ENCODE results near the gene TLE5. TPM values are rescaled to one million over a fixed set of nuclear protein-coding genes. Genes with fewer than 3 reads are reported as not detected.

TLE5 gene
- total and polyA plus RNA-seq, 9 of the 15 experiments (the other 6 are each of a cell fraction or from before 2014, with no cell fraction given): 2.0 to 347 (median 235) TPM

GRCh38 chr19:3036119-3036976 lies 25.9 kb downstream of the TLE5 start (continued):
- TF ChIP-seq ZFX (CRISPR knock-in tag; IDR thresholded peaks at IDR 0.05): peak; percentile 91
- TF ChIP-seq MEIS2 (IDR thresholded peaks at IDR 0.05; ENCODE audit: partially characterized antibody): peak; percentile 95
- peak; percentile 98 for TF ChIP-seq ADNP (tag; IDR thresholded peaks at IDR 0.05)
- peak; percentile 36; the same call in 1 of the 2 replicates for TF ChIP-seq TOE1 (IDR thresholded peaks at IDR 0.05; ENCODE audit: borderline replicate concordance)
- TF ChIP-seq TOE1 (CRISPR knock-in tag; IDR thresholded peaks at IDR 0.05; ENCODE audit: borderline replicate concordance, low read depth): no peak
- TF ChIP-seq FOXK1 (CRISPR knock-in tag; IDR thresholded peaks at IDR 0.05; ENCODE audit: borderline replicate concordance): no peak
- TF ChIP-seq CREM (IDR thresholded peaks at IDR 0.05; ENCODE audit: low read depth): peak; percentile 56
- TF ChIP-seq KDM2B (CRISPR knock-in tag; IDR thresholded peaks at IDR 0.05): 0 out of 2 replicates have a peak, but pooled peaks have one; percentile 56
- TF ChIP-seq RAD21 (CRISPR knock-in tag; conservative IDR thresholded peaks at IDR 0.05 in 1 of 2, IDR thresholded peaks at IDR 0.05 in 1 of 2): peak in 1 of 2 experiments; percentile 9; a peak in 1 of 4 replicates
- peak; percentile 65; the same call in 1 of the 2 replicates for TF ChIP-seq THAP12 (CRISPR knock-in tag; IDR thresholded peaks at IDR 0.05)
- TF ChIP-seq KLF13 (tag; IDR thresholded peaks at IDR 0.05; ENCODE audit: borderline replicate concordance, low read depth): 0 out of 2 replicates have a peak, but pooled peaks have one; percentile 34
- peak in 1 of 2 experiments; percentile 87; a peak in 2 of 4 replicates for TF ChIP-seq ZNF639 (CRISPR knock-in tag; conservative IDR thresholded peaks at IDR 0.05 in 1 of 2, IDR thresholded peaks at IDR 0.05 in 1 of 2)
- peak; percentile 47 for TF ChIP-seq FIP1L1 (IDR thresholded peaks at IDR 0.05; ENCODE audit: low read depth, low read length, poor library complexity, severe bottlenecking)
- peak; percentile 78; the same call in 1 of the 2 replicates for TF ChIP-seq E2F1 (CRISPR knock-in tag; IDR thresholded peaks at IDR 0.05)
- no peak for TF ChIP-seq HNRNPUL1 (IDR thresholded peaks at IDR 0.05; ENCODE audit: low read length)
- TF ChIP-seq BHLHE40 (IDR thresholded peaks at IDR 0.05; ENCODE audit: low read length): peak; percentile 29
- TF ChIP-seq BCOR (IDR thresholded peaks at IDR 0.05): peak; percentile 59
- 0 out of 2 replicates have a peak, but pooled peaks have one; percentile 32 for TF ChIP-seq CREB1 (IDR thresholded peaks at IDR 0.05)
- peak; percentile 22; the same call in 1 of the 2 replicates for TF ChIP-seq CREB1 (CRISPR knock-in tag; IDR thresholded peaks at IDR 0.05)
- no peak for TF ChIP-seq CBX5 (IDR thresholded peaks at IDR 0.05; ENCODE audit: borderline replicate concordance, low read depth)
- 0 out of 4 replicates have a peak, but pooled peaks of 1 of the 2 experiments have one; percentile 6 for TF ChIP-seq ARNT (IDR thresholded peaks at IDR 0.05)

Measured in K562 (cell line).